GM23338 (cell line): ENCODE data around the gene ADCY4. TPM values are rescaled to one million over a fixed set of nuclear protein-coding genes. Genes with fewer than 3 reads are reported as not detected.

ENCODE experiments used
- ATAC-seq: fragments of 200-7000 bp; cut with Tn5 transposase; 3 replicates; pipeline ENCODE4 v1.9.1; 2020
- DNase-seq: peaks from one replicate; pipeline ENCODE4 v3.0.0-alpha.2; 2015; ENCODE audit warnings: low spot score
- H2AFZ ChIP-seq: fragments of 200-600 bp; sonication (generic); 2 replicates; pipeline ENCODE4 v1.8.0; 2016; ENCODE audit warnings: antibody characterized with exemption, mild to moderate bottlenecking, moderate library complexity
- H3F3A ChIP-seq: fragments of 200-600 bp; sonication (generic); replicated peaks from 2 replicates; pipeline ENCODE4 v1.8.0; 2017; ENCODE audit warnings: antibody characterized with exemption, mixed run types, low read depth
- H3K27ac ChIP-seq: fragments of 200-600 bp; sonication (generic); 2 replicates; pipeline ENCODE4 v1.6.1; 2016; ENCODE audit warnings: low read depth
- H3K27me3 ChIP-seq: fragments of 200-600 bp; sonication (generic); 2 replicates; pipeline ENCODE4 v1.8.0; 2016; ENCODE audit warnings: mild to moderate bottlenecking, mixed run types, moderate library complexity; ENCODE audit not compliant: insufficient read depth
- H3K36me3 ChIP-seq: fragments of 200-600 bp; sonication (generic); 2 replicates; pipeline ENCODE4 v1.8.0; 2016; ENCODE audit warnings: mild to moderate bottlenecking; ENCODE audit not compliant: insufficient read depth
- H3K4me1 ChIP-seq: fragments of 200-600 bp; sonication (generic); 2 replicates; pipeline ENCODE4 v1.8.0; 2016; ENCODE audit warnings: mild to moderate bottlenecking, moderate library complexity; ENCODE audit not compliant: insufficient read depth
- H3K4me2 ChIP-seq: fragments of 200-600 bp; sonication (generic); 2 replicates; pipeline ENCODE4 v1.7.1; 2017; ENCODE audit warnings: mixed run types
- H3K4me3 ChIP-seq: fragments of 200-600 bp; sonication (generic); 2 replicates; pipeline ENCODE4 v1.6.1; 2016; ENCODE audit warnings: mixed run types
- H3K79me2 ChIP-seq: fragments of 200-600 bp; sonication (generic); replicated peaks from 2 replicates; pipeline ENCODE4 v1.8.0; 2017; ENCODE audit warnings: mild to moderate bottlenecking; ENCODE audit not compliant: insufficient read depth
- H3K9me2 ChIP-seq: fragments of 200-600 bp; sonication (generic); 2 replicates; pipeline ENCODE4 v1.8.0; 2017; ENCODE audit not compliant: insufficient read depth
- H4K20me1 ChIP-seq: fragments of 200-600 bp; sonication (generic); replicated peaks from 2 replicates; pipeline ENCODE4 v1.8.0; 2017; ENCODE audit warnings: mild to moderate bottlenecking; ENCODE audit not compliant: insufficient read depth
- H3K27ac Mint-ChIP-seq: 2 replicates; pipeline ENCODE4 v1.8.0; 2020; ENCODE audit warnings: inconsistent platforms, mild to moderate bottlenecking, moderate library complexity, mixed read lengths
- H3K27me3 Mint-ChIP-seq: 3 replicates; pipeline ENCODE4 v1.8.0; 2022; ENCODE audit warnings: low read depth, mild to moderate bottlenecking, moderate library complexity, mixed read lengths, inconsistent platforms; ENCODE audit not compliant: insufficient read depth, poor library complexity
- H3K36me3 Mint-ChIP-seq: 3 replicates; pipeline ENCODE4 v1.8.0; 2021; ENCODE audit warnings: low read depth, mild to moderate bottlenecking, inconsistent platforms, moderate library complexity, mixed read lengths
- H3K4me1 Mint-ChIP-seq: 3 replicates; pipeline ENCODE4 v1.8.0; 2020; ENCODE audit warnings: mild to moderate bottlenecking, inconsistent platforms, mixed read lengths
- H3K4me3 Mint-ChIP-seq: 3 replicates; pipeline ENCODE4 v1.8.0; 2021; ENCODE audit warnings: moderate library complexity, mild to moderate bottlenecking, inconsistent platforms, mixed read lengths
- H3K9me3 Mint-ChIP-seq: 3 replicates; pipeline ENCODE4 v1.8.0; 2020; ENCODE audit warnings: moderate library complexity, mild to moderate bottlenecking, inconsistent platforms, mixed read lengths
- CREB1 ChIP-seq: fragments of 250-450 bp; sonication (Bioruptor Pico); IDR thresholded peaks from 2 replicates; pipeline ENCODE4 v1.5.0; 2020; ENCODE audit warnings: low read depth, mild to moderate bottlenecking, moderate library complexity
- ETS1 ChIP-seq: IDR thresholded peaks from 2 replicates; pipeline ENCODE4 v1.6.1; 2016; ENCODE audit warnings: antibody characterized with exemption
- EZH2phosphoT487 ChIP-seq: fragments of 200-600 bp; sonication (generic); IDR thresholded peaks from one replicate; pipeline ENCODE4 v1.8.1; 2018; ENCODE audit warnings: antibody characterized with exemption; ENCODE audit not compliant: unreplicated experiment
- POLR2AphosphoS5 ChIP-seq: IDR thresholded peaks from 2 replicates; pipeline ENCODE4 v1.6.1; 2016; ENCODE audit warnings: antibody characterized with exemption, low read depth
- STAT1 ChIP-seq: IDR thresholded peaks from one replicate; pipeline ENCODE4 v1.6.1; 2016; ENCODE audit warnings: antibody characterized with exemption; ENCODE audit not compliant: unreplicated experiment
- ZNF331 ChIP-seq: fragments of 250-450 bp; sonication (Bioruptor Pico); IDR thresholded peaks from 2 replicates; pipeline ENCODE4 v1.5.0; 2020; ENCODE audit warnings: low read depth, mild to moderate bottlenecking, moderate library complexity
- polyA plus RNA-seq: library from polyadenylated mRNA; unstranded; fragments of >200 nt; fragmentation: Nextera tagmentation; extraction: Ambion mirVana; gene quantifications from 2 replicates; pipeline ENCODE4 v1.2.1, GENCODE V29; 2016
- total RNA-seq: library from RNA; depleted of rRNA; stranded (reverse); fragments of >200 nt; shearing (Covaris generic); gene quantifications from 2 replicates; pipeline ENCODE4 v1.2.3, GENCODE V29; 2014
- TF ChIP-seq, protein P1 (sequence below): fragments of 250-450 bp; sonication (Bioruptor Pico); IDR thresholded peaks from 2 replicates; pipeline ENCODE4 v1.5.0; 2020; ENCODE audit warnings: mild to moderate bottlenecking, moderate library complexity

Gene ADCY4
- total and polyA plus RNA-seq, 2 experiments from 2014 or later = 0.10 to 0.40 TPM

DNA sequence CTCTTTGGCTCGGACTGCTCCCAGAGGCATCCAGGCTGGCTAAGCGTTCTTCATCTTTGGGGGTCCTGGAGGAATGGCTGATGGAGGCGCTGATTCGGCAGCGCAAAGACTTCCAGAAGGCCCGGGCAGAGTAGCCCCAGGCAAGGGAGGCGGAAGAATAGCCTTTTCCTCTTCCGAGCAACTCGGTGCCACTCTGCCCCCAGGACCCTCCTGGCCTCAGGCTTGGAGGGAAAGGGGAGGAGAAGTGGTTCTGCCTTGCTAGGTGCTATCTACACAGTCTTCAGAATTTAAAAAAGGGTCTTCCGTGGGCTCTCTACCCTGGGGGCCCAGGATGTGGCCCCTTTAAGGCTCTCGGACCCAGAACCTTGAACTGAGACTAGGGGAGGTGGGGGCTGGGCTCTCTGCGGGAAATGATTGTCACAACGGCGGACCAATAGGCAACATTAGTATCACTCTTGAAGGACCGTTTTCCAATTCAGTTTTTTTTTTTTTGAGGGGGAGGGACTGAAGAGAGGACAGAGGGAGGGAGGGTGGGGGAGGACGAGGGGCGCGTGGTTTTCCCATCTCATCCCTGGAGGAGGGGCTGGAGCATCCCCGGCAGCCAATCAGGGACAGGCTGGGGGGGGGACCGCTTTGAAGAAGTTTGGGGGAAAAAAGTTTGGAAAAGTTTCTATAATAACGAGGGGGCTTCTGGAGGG, 32.8 kb upstream of the ADCY4 start, which contains the start of gene NFATC4:
Gene NFATC4, plus strand, starts transcription at position 671 of the 698 bp plus-strand sequence. CDS start 157 bp downstream, outside the sequence.
- Mint-ChIP-seq H3K27ac (peak within 1 kb of the TSS; percentile 94), H3K9me3 (no peaks in the 10 kb centered on the region; the same call in 2 of the 3 replicates), H3K4me1 (peaks cover 22% of the 10 kb centered on the region), H3K4me3 (peak within 1 kb of the TSS; percentile 80), H3K36me3 (peaks cover 2% of the 10 kb centered on the region; the same call in 1 of the 3 replicates), H3K27me3 (peaks cover 18% of the 10 kb centered on the region)
- H3F3A ChIP-seq = 0 out of 2 replicates have a peak, but pooled peaks cover 4% of the 10 kb centered on the region
- peak within 1 kb of the TSS; percentile 99 for H3K4me2 ChIP-seq
- H3K79me2 ChIP-seq = no peaks in the 10 kb centered on the region
- H3K4me3 ChIP-seq = peak within 1 kb of the TSS; percentile 97
- peak within 1 kb of the TSS; percentile 97 for H2AFZ ChIP-seq
- peak within 1 kb of the TSS; percentile 92 for H3K27ac ChIP-seq
- H3K27me3 ChIP-seq = peaks cover 26% of the 10 kb centered on the region
- no peaks in the 10 kb centered on the region for H3K36me3 ChIP-seq
- no peaks in the 10 kb centered on the region for H4K20me1 ChIP-seq
- DNase-seq = peak; percentile 98
- peaks cover under 1% of the 10 kb centered on the region; the same call in 1 of the 2 replicates for H3K9me2 ChIP-seq
- TF ChIP-seq POLR2AphosphoS5 = no peak
- TF ChIP-seq ETS1 = no peak
- no peak; the same call in 1 of the 2 replicates for TF ChIP-seq CREB1 (CRISPR knock-in tag)
- TF ChIP-seq EZH2phosphoT487 = no peak
- TF ChIP-seq STAT1 = no peak
- TF ChIP-seq ZNF331 (CRISPR knock-in tag) = no peak
- TF ChIP-seq, protein P1, sequence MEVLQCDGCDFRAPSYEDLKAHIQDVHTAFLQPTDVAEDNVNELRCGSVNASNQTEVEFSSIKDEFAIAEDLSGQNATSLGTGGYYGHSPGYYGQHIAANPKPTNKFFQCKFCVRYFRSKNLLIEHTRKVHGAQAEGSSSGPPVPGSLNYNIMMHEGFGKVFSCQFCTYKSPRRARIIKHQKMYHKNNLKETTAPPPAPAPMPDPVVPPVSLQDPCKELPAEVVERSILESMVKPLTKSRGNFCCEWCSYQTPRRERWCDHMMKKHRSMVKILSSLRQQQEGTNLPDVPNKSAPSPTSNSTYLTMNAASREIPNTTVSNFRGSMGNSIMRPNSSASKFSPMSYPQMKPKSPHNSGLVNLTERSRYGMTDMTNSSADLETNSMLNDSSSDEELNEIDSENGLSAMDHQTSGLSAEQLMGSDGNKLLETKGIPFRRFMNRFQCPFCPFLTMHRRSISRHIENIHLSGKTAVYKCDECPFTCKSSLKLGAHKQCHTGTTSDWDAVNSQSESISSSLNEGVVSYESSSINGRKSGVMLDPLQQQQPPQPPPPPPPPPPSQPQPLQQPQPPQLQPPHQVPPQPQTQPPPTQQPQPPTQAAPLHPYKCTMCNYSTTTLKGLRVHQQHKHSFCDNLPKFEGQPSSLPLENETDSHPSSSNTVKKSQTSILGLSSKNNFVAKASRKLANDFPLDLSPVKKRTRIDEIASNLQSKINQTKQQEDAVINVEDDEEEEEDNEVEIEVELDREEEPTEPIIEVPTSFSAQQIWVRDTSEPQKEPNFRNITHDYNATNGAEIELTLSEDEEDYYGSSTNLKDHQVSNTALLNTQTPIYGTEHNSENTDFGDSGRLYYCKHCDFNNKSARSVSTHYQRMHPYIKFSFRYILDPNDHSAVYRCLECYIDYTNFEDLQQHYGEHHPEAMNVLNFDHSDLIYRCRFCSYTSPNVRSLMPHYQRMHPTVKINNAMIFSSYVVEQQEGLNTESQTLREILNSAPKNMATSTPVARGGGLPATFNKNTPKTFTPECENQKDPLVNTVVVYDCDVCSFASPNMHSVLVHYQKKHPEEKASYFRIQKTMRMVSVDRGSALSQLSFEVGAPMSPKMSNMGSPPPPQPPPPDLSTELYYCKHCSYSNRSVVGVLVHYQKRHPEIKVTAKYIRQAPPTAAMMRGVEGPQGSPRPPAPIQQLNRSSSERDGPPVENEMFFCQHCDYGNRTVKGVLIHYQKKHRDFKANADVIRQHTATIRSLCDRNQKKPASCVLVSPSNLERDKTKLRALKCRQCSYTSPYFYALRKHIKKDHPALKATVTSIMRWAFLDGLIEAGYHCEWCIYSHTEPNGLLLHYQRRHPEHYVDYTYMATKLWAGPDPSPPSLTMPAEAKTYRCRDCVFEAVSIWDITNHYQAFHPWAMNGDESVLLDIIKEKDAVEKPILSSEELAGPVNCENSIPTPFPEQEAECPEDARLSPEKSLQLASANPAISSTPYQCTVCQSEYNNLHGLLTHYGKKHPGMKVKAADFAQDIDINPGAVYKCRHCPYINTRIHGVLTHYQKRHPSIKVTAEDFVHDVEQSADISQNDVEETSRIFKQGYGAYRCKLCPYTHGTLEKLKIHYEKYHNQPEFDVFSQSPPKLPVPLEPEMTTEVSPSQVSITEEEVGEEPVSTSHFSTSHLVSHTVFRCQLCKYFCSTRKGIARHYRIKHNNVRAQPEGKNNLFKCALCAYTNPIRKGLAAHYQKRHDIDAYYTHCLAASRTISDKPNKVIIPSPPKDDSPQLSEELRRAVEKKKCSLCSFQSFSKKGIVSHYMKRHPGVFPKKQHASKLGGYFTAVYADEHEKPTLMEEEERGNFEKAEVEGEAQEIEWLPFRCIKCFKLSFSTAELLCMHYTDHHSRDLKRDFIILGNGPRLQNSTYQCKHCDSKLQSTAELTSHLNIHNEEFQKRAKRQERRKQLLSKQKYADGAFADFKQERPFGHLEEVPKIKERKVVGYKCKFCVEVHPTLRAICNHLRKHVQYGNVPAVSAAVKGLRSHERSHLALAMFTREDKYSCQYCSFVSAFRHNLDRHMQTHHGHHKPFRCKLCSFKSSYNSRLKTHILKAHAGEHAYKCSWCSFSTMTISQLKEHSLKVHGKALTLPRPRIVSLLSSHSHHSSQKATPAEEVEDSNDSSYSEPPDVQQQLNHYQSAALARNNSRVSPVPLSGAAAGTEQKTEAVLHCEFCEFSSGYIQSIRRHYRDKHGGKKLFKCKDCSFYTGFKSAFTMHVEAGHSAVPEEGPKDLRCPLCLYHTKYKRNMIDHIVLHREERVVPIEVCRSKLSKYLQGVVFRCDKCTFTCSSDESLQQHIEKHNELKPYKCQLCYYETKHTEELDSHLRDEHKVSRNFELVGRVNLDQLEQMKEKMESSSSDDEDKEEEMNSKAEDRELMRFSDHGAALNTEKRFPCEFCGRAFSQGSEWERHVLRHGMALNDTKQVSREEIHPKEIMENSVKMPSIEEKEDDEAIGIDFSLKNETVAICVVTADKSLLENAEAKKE (CRISPR knock-in tag) = no peak
- peaks cover 14% of the 10 kb centered on the region; the same call in 1 of the 2 replicates for H3K4me1 ChIP-seq
- ATAC-seq = peak; percentile 13
